ENCODE results near the gene OR1N2. TPM values are rescaled to one million over a fixed set of nuclear protein-coding genes. Genes with fewer than 3 reads are reported as not detected.
"Not testable (repeated sequence)": the region's sequence is repeated elsewhere in the genome, so short reads cannot be mapped to it uniquely, and the experiment has no call there.

OR1N2 gene
- total RNA-seq, 2 experiments from 2014 or later = not detected

DNA sequence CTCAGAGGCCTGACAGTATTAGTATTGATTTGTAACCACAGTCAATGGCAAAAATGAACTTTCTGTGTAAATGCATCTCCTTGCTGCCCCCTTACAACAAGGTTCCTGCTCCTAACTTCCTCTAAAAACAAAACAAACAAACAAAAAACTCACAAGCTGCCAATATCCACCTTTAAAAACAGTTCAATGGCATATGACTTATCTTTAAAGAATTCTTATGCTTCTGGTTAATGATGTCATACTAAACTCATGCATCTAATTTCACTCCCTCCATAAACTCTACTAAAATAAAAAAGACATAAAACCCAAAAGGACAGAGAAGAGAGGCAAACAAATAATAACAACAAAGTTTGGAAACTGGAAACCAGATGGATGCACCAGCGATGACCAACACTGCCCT is 16.8 kb upstream of the OR1N2 start:
- POLR2A ChIA-PET = interaction anchor here (0.7 kb wide), 1 partner anchor 1932 kb away, joined by 3 read pairs; no protein-coding TSS in a partner anchor
- H3K4me3 ChIP-seq (ENCODE audit: low read depth, low read length, poor library complexity, severe bottlenecking) = no peak overlapping the region
- no peak overlapping the region for H2AFZ ChIP-seq (ENCODE audit: low read length)
- no peak for DNase-seq (ENCODE audit: low spot score)
- H3K79me2 ChIP-seq (ENCODE audit: insufficient read depth, low read depth, low read length) = no peaks in the 10 kb centered on the region
- intact Hi-C loops (cut with micrococcal nuclease; ENCODE audit: unreplicated experiment) = no loop called here
- H3K4me2 ChIP-seq (ENCODE audit: low read length) = no peak overlapping the region
- TF ChIP-seq EZH2phosphoT487 (IDR thresholded peaks at IDR 0.05; ENCODE audit: borderline replicate concordance, low read depth, low read length) = no peak
- TF ChIP-seq, protein P1, sequence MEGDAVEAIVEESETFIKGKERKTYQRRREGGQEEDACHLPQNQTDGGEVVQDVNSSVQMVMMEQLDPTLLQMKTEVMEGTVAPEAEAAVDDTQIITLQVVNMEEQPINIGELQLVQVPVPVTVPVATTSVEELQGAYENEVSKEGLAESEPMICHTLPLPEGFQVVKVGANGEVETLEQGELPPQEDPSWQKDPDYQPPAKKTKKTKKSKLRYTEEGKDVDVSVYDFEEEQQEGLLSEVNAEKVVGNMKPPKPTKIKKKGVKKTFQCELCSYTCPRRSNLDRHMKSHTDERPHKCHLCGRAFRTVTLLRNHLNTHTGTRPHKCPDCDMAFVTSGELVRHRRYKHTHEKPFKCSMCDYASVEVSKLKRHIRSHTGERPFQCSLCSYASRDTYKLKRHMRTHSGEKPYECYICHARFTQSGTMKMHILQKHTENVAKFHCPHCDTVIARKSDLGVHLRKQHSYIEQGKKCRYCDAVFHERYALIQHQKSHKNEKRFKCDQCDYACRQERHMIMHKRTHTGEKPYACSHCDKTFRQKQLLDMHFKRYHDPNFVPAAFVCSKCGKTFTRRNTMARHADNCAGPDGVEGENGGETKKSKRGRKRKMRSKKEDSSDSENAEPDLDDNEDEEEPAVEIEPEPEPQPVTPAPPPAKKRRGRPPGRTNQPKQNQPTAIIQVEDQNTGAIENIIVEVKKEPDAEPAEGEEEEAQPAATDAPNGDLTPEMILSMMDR (conservative IDR thresholded peaks at IDR 0.05; ENCODE audit: low read length) = no peak
- no peaks in the 10 kb centered on the region for H3K9me3 ChIP-seq (ENCODE audit: low read length)
- CTCF ChIA-PET (ENCODE audit: unreplicated experiment) = no interaction called here
- H3K27ac ChIP-seq (ENCODE audit: low read depth, low read length, poor library complexity, severe bottlenecking) = no peak overlapping the region
- H4K20me1 ChIP-seq (ENCODE audit: insufficient read depth, low read length) = no peaks in the 10 kb centered on the region
- BruUV-seq (replicated peaks) = no TSS peak
- H3K36me3 ChIP-seq (ENCODE audit: insufficient read depth, low read length) = no peaks in the 10 kb centered on the region
- H3K9me2 ChIP-seq (ENCODE audit: insufficient read depth, low read length) = no peaks in the 10 kb centered on the region
- no peaks in the 10 kb centered on the region for H3K4me1 ChIP-seq (ENCODE audit: insufficient read depth, low read length, poor library complexity, severe bottlenecking)

DNA sequence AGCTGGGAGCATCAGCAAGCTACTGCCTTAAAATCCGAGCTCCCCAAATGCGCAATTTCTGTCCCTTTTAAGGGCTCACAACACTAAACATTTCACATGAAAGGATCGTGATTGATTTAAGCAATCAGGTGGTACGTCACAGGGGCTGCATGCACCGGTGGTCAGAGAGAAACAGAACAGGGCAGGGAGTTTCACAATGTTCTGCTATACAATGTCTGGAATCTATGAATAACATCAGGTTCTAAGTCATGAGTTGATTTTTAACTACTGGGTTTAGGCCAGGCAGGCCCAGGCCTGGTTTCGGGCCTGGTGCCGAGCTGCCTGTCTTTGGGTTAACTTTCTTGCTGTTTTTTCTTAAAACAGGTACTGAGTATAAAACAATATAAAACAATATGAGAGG is 15.8 kb upstream of the OR1N2 start:
- H3K36me3 ChIP-seq (ENCODE audit: insufficient read depth, low read length); H3K4me2 ChIP-seq (ENCODE audit: low read length); H3K9me3 ChIP-seq (ENCODE audit: low read length); POLR2A ChIA-PET; intact Hi-C loops (cut with micrococcal nuclease; ENCODE audit: unreplicated experiment); H3K4me3 ChIP-seq (ENCODE audit: low read depth, low read length, poor library complexity, severe bottlenecking); H4K20me1 ChIP-seq (ENCODE audit: insufficient read depth, low read length); DNase-seq (ENCODE audit: low spot score); BruUV-seq (replicated peaks); H3K9me2 ChIP-seq (ENCODE audit: insufficient read depth, low read length); H2AFZ ChIP-seq (ENCODE audit: low read length); CTCF ChIA-PET (ENCODE audit: unreplicated experiment); H3K4me1 ChIP-seq (ENCODE audit: insufficient read depth, low read length, poor library complexity, severe bottlenecking); H3K27ac ChIP-seq (ENCODE audit: low read depth, low read length, poor library complexity, severe bottlenecking); H3K79me2 ChIP-seq (ENCODE audit: insufficient read depth, low read depth, low read length): not testable (repeated sequence)

DNA sequence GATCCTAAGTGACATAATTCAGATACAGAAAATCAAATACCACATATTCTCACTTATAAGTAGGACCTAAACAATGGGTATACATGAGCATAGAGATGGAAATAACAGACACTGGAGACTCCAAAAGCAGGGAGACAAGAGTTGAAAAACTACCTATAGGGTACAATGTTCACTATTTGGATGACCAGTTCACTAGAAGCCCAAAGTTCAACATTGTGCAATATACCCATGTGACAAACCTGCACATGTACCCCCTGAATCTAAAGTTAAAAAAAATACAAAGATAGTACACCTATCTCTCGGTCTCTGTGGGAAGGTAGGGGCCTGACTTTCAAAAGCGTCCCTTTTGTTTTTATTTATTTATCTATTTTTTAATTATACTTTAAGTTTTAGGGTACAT is 14.2 kb upstream of the OR1N2 start:
- POLR2A ChIA-PET = no interaction called here
- Histone ChIP-seq H3K9me2 (ENCODE audit: insufficient read depth, low read length) (no peaks in the 10 kb centered on the region), H4K20me1 (ENCODE audit: insufficient read depth, low read length) (no peaks in the 10 kb centered on the region), H3K79me2 (ENCODE audit: insufficient read depth, low read depth, low read length) (no peaks in the 10 kb centered on the region), H3K27ac (ENCODE audit: low read depth, low read length, poor library complexity, severe bottlenecking) (no peak overlapping the region), H3K4me1 (ENCODE audit: insufficient read depth, low read length, poor library complexity, severe bottlenecking) (no peaks in the 10 kb centered on the region), H3K4me3 (ENCODE audit: low read depth, low read length, poor library complexity, severe bottlenecking) (no peak overlapping the region), H3K4me2 (ENCODE audit: low read length) (no peak overlapping the region), H2AFZ (ENCODE audit: low read length) (no peak overlapping the region), H3K36me3 (ENCODE audit: insufficient read depth, low read length) (no peaks in the 10 kb centered on the region), H3K9me3 (ENCODE audit: low read length) (no peaks in the 10 kb centered on the region)
- intact Hi-C loops (cut with micrococcal nuclease; ENCODE audit: unreplicated experiment) = no loop called here
- CTCF ChIA-PET (ENCODE audit: unreplicated experiment) = no interaction called here
- BruUV-seq (replicated peaks) = no TSS peak
- no peak for TF ChIP-seq EZH2phosphoT487 (IDR thresholded peaks at IDR 0.05; ENCODE audit: borderline replicate concordance, low read depth, low read length)
- TF ChIP-seq, protein P1 (conservative IDR thresholded peaks at IDR 0.05; ENCODE audit: low read length) = no peak
- no peak for DNase-seq (ENCODE audit: low spot score)
